IMR-90 (cell line): ENCODE results near the gene SRSF3. TPM values are rescaled to one million over a fixed set of nuclear protein-coding genes. Genes with fewer than 3 reads are reported as not detected.
"Not testable (repeated sequence)": the region's sequence is repeated elsewhere in the genome, so short reads cannot be mapped to it uniquely, and the experiment has no call there.

ENCODE experiments used
- ATAC-seq: fragments of 200-7000 bp; cut with Tn5 transposase; 2 replicates; pipeline ENCODE4 v1.9.1; 2020; ENCODE audit warnings: low read depth, mild to moderate bottlenecking, moderate library complexity
- BruUV-seq: library from RNA; stranded (reverse); fragments of 400-500 nt; replicated peaks from 2 replicates; lab custom pipeline; 2021; lab: Mats Ljungman, UMichigan
- CTCF ChIA-PET: fragments of 300-600 bp; formaldehyde crosslinking; extraction: SDS; loops from one replicate; lab custom pipeline; 2021; ENCODE audit warnings: antibody characterized with exemption; lab: Yijun Ruan, JAX
- POLR2A ChIA-PET: fragments of 300-600 bp; sonication (Branson Sonifier 250); formaldehyde crosslinking; loops from one replicate; lab custom pipeline; 2022; ENCODE audit warnings: antibody characterized with exemption; ENCODE audit not compliant: unreplicated experiment; lab: Charles Lee
- DNase-seq: peaks from one replicate; pipeline ENCODE4 v3.0.0; 2013
- H2AFZ ChIP-seq: replicated peaks from 2 replicates; pipeline ENCODE3; 2013; ENCODE audit warnings: low read length, mild to moderate bottlenecking; ENCODE audit not compliant: poor library complexity
- H2AK5ac ChIP-seq: 2 replicates; pipeline ENCODE4 v1.6.1; 2013; ENCODE audit warnings: low read depth, low read length, inconsistent platforms
- H2AK9ac ChIP-seq: replicated peaks from 2 replicates; pipeline ENCODE3; 2013; ENCODE audit warnings: mild to moderate bottlenecking, low read depth, low read length, moderate library complexity; ENCODE audit not compliant: poor library complexity
- H2BK120ac ChIP-seq: 2 replicates; pipeline ENCODE4 v1.6.1; 2013; ENCODE audit warnings: low read depth, low read length, inconsistent platforms
- H2BK15ac ChIP-seq: 3 replicates; pipeline ENCODE4 v1.6.1; 2013; ENCODE audit warnings: low read depth, low read length, inconsistent platforms
- H2BK20ac ChIP-seq: 2 replicates; pipeline ENCODE4 v1.6.1; 2013; ENCODE audit warnings: low read depth, mild to moderate bottlenecking, inconsistent platforms, low read length, moderate library complexity
- H2BK5ac ChIP-seq: 2 replicates; pipeline ENCODE4 v1.6.1; 2013; ENCODE audit warnings: mild to moderate bottlenecking, low read depth, low read length, inconsistent platforms; ENCODE audit not compliant: poor library complexity, severe bottlenecking
- H3K14ac ChIP-seq: replicated peaks from 2 replicates; pipeline ENCODE4 v1.6.1; 2013; ENCODE audit warnings: low read depth, low read length, inconsistent platforms
- H3K18ac ChIP-seq: 2 replicates; pipeline ENCODE4 v1.6.1; 2013; ENCODE audit warnings: low read depth, low read length, control low read depth
- H3K23ac ChIP-seq: 2 replicates; pipeline ENCODE4 v1.6.1; 2013; ENCODE audit warnings: low read depth, low read length, inconsistent platforms
- H3K27ac ChIP-seq: 2 replicates; pipeline ENCODE4 v1.5.1; 2013; ENCODE audit warnings: mild to moderate bottlenecking, control low read depth, low read length; ENCODE audit not compliant: insufficient read depth
- H3K27me3 ChIP-seq: 2 replicates; pipeline ENCODE4 v1.6.1; 2013; ENCODE audit warnings: low read length; ENCODE audit not compliant: control insufficient read depth, insufficient read depth
- H3K36me3 ChIP-seq: 2 replicates; pipeline ENCODE4 v1.6.1; 2013; ENCODE audit warnings: low read length, mixed read lengths; ENCODE audit not compliant: control insufficient read depth, insufficient read depth
- H3K4ac ChIP-seq: 2 replicates; pipeline ENCODE4 v1.6.1; 2013; ENCODE audit warnings: low read depth, low read length, inconsistent platforms
- H3K4me1 ChIP-seq: 2 replicates; pipeline ENCODE4 v1.6.1; 2013; ENCODE audit warnings: low read length, mixed read lengths; ENCODE audit not compliant: control insufficient read depth, insufficient read depth
- H3K4me2 ChIP-seq: 2 replicates; pipeline ENCODE4 v1.6.1; 2013; ENCODE audit warnings: low read depth, mild to moderate bottlenecking, control low read depth, low read length, moderate library complexity
- H3K4me3 ChIP-seq: 2 replicates; pipeline ENCODE4 v1.5.1; 2013; ENCODE audit warnings: low read depth, mild to moderate bottlenecking, control low read depth, low read length, moderate library complexity; ENCODE audit not compliant: insufficient read depth
- H3K56ac ChIP-seq: 2 replicates; pipeline ENCODE4 v1.6.1; 2013; ENCODE audit warnings: low read length, inconsistent platforms; ENCODE audit not compliant: insufficient read depth; ENCODE audit errors: extremely low read depth
- H3K79me1 ChIP-seq, 2 experiments: 2 replicates each; pipeline ENCODE4 v1.6.1; 2013; ENCODE audit warnings: low read length in 2 of 2, inconsistent platforms in 1 of 2, low read depth in 1 of 2
- H3K9ac ChIP-seq: 2 replicates; pipeline ENCODE4 v1.6.1; 2013; ENCODE audit warnings: low read depth, low read length, control low read depth
- H3K9me1 ChIP-seq: 2 replicates; pipeline ENCODE4 v1.6.1; 2013; ENCODE audit warnings: low read length, inconsistent platforms; ENCODE audit not compliant: insufficient read depth
- H3K9me3 ChIP-seq: 2 replicates; pipeline ENCODE4 v1.6.1; 2013; ENCODE audit warnings: low read length; ENCODE audit not compliant: control insufficient read depth, insufficient read depth
- H4K20me1 ChIP-seq: 2 replicates; pipeline ENCODE4 v1.6.1; 2013; ENCODE audit warnings: low read length, inconsistent platforms; ENCODE audit not compliant: insufficient read depth
- H4K5ac ChIP-seq: 2 replicates; pipeline ENCODE4 v1.6.1; 2013; ENCODE audit warnings: mild to moderate bottlenecking, low read depth, low read length, control low read depth
- H4K8ac ChIP-seq, 2 experiments: 2 replicates each; pipeline ENCODE4 v1.6.1; 2013; ENCODE audit warnings: low read depth in 2 of 2, low read length in 2 of 2, control low read depth in 1 of 2, inconsistent platforms in 1 of 2
- H4K91ac ChIP-seq: 2 replicates; pipeline ENCODE4 v1.6.1; 2013; ENCODE audit warnings: low read depth, low read length, inconsistent platforms; ENCODE audit not compliant: insufficient read depth
- MAZ ChIP-seq: IDR thresholded peaks from 2 replicates; pipeline ENCODE4 v1.6.1; 2012; ENCODE audit warnings: low read depth, mild to moderate bottlenecking, low read length, improper control_type of control experiment, moderate library complexity, borderline replicate concordance
- MXI1 ChIP-seq: IDR thresholded peaks from 2 replicates; pipeline ENCODE4 v1.6.1; 2012; ENCODE audit warnings: low read depth, mild to moderate bottlenecking, low read length, moderate library complexity, borderline replicate concordance
- NFE2L2 ChIP-seq: fragments of 150-350 bp; IDR thresholded peaks from 2 replicates; pipeline ENCODE4 v1.6.1; 2016; ENCODE audit warnings: low read depth, mild to moderate bottlenecking, low read length
- POLR2A ChIP-seq: IDR thresholded peaks from 2 replicates; pipeline ENCODE4 v1.6.1; 2012; ENCODE audit warnings: mild to moderate bottlenecking, low read depth, low read length
- WGBS, 2 experiments: methylation state at CpG; one replicate each; pipeline versions ENCODE4 v1.1.5 to v1.1.7; 2013; ENCODE audit warnings: missing lambda C conversion rate in 2 of 2; ENCODE audit not compliant: insufficient read length in 1 of 2; ENCODE audit errors: extremely low coverage in 2 of 2; 5-methylcytosine and 5-hydroxymethylcytosine counted together
- dilution Hi-C: fragments of 300-500 bp; cut with HindIII; formaldehyde crosslinking; loops from one replicate; pipeline ENCODE4 v1.14.3; 2018; ENCODE audit warnings: low sequenced_read_pairs; ENCODE audit not compliant: unreplicated experiment
- in situ Hi-C: fragments of 300-500 bp; cut with MboI; formaldehyde crosslinking; loops from 3 replicates; pipeline ENCODE4 v1.14.3; 2019; ENCODE audit warnings: low sequenced_read_pairs, inconsistent platforms, mixed read lengths
- intact Hi-C: fragments of 100-400 bp; cut with micrococcal nuclease; formaldehyde crosslinking; loops from 2 replicates; pipeline ENCODE4 v1.10.0; 2022
- polyA plus RNA-seq, 3 experiments: library from polyadenylated mRNA; depleted of rRNA; stranded (reverse); fragments of >200 nt; gene quantifications; 2 replicates each; pipeline ENCODE4 v1.2.3, GENCODE V29; 2012; ENCODE audit warnings: low replicate concordance in 1 of 3
- total RNA-seq: library from RNA; depleted of rRNA; stranded (reverse); fragments of >200 nt; gene quantifications from 2 replicates; pipeline ENCODE4 v1.2.3, GENCODE V29; 2012
- TF ChIP-seq, protein P1 (sequence below): conservative IDR thresholded peaks from 2 replicates; pipeline ENCODE4 v1.5.1; 2012; ENCODE audit warnings: mild to moderate bottlenecking, low read depth, low read length, improper control_type of control experiment

SRSF3 gene
- total and polyA plus RNA-seq, 2 of the 4 experiments (the other 2 are of a cell fraction) = 237 to 297 TPM

DNA sequence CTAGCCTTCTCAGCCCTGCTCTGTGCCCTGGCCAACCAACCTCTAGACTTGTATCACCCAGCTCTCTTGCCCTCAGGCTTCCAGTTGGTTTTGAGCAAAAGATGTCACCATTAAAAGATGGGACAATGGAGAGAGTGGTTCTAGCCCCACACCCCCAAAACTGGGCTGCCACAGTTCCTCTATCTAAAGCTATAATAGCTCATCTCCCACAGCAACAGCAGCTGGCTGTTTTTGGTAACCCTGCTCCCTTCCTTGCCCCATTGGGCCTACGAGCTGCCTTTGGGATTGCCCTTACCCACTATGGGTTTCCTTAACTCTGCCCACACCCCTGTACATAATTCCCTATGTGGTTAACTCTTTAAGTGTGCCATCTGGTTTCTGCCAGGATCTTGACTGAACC, 7.6 kb upstream of the SRSF3 start:
- TF ChIP-seq POLR2A = no peak
- TF ChIP-seq, protein P1, sequence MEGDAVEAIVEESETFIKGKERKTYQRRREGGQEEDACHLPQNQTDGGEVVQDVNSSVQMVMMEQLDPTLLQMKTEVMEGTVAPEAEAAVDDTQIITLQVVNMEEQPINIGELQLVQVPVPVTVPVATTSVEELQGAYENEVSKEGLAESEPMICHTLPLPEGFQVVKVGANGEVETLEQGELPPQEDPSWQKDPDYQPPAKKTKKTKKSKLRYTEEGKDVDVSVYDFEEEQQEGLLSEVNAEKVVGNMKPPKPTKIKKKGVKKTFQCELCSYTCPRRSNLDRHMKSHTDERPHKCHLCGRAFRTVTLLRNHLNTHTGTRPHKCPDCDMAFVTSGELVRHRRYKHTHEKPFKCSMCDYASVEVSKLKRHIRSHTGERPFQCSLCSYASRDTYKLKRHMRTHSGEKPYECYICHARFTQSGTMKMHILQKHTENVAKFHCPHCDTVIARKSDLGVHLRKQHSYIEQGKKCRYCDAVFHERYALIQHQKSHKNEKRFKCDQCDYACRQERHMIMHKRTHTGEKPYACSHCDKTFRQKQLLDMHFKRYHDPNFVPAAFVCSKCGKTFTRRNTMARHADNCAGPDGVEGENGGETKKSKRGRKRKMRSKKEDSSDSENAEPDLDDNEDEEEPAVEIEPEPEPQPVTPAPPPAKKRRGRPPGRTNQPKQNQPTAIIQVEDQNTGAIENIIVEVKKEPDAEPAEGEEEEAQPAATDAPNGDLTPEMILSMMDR = no peak
- no peak for TF ChIP-seq MXI1
- TF ChIP-seq MAZ = no peak
- no peak for TF ChIP-seq NFE2L2
- no peak for DNase-seq
- no TSS peak for BruUV-seq
- peak overlapping the region; percentile 80; the same call in 1 of the 2 replicates for H2AK5ac ChIP-seq
- intact Hi-C loops (no loop called here), in situ Hi-C loops (no loop called here), dilution Hi-C loops (no loop called here)
- no CpG with 5 or more reads among the region's 1 CpG for WGBS, 2 experiments
- H3K4ac ChIP-seq = peak overlapping the region; percentile 58
- H4K91ac ChIP-seq = peak overlapping the region; percentile 21; the same call in 1 of the 2 replicates
- H3K56ac ChIP-seq = no peak overlapping the region
- H3K18ac ChIP-seq = no peak overlapping the region
- no peak overlapping the region for H3K23ac ChIP-seq
- no peaks in the 10 kb centered on the region; the same call in 1 of the 2 replicates for H3K9me1 ChIP-seq
- no peak overlapping the region for H2BK5ac ChIP-seq
- H3K27me3 ChIP-seq = no peaks in the 10 kb centered on the region
- POLR2A ChIA-PET = no interaction called here
- H3K4me2 ChIP-seq = no peak overlapping the region
- H4K5ac ChIP-seq = no peak overlapping the region
- H2BK120ac ChIP-seq = peak overlapping the region; percentile 57
- H2BK20ac ChIP-seq = peak overlapping the region; percentile 65; the same call in 1 of the 2 replicates
- H2AFZ ChIP-seq = peak overlapping the region; percentile 63
- no peak overlapping the region for H3K9ac ChIP-seq
- ATAC-seq = no peak
- H2BK15ac ChIP-seq = peak overlapping the region; percentile 75; the same call in 1 of the 3 replicates
- no peaks in the 10 kb centered on the region for H4K20me1 ChIP-seq
- no peak overlapping the region for H4K8ac ChIP-seq
- peak overlapping the region; percentile 19; the same call in 1 of the 2 replicates for H3K14ac ChIP-seq
- H3K9me3 ChIP-seq = no peaks in the 10 kb centered on the region
- CTCF ChIA-PET = interaction anchor here (0.6 kb wide), 1 partner anchor 94 kb away, joined by 3 read pairs; no protein-coding TSS in a partner anchor
- H3K4me3 ChIP-seq = no peak overlapping the region
- peaks cover 3% of the 10 kb centered on the region; the same call in 1 of the 2 replicates for H3K4me1 ChIP-seq
- H3K36me3 ChIP-seq = no peaks in the 10 kb centered on the region
- peaks cover 6 to 21% of the 10 kb centered on the region in 2 experiments; a peak in 3 of 4 replicates for H3K79me1 ChIP-seq
- H3K27ac ChIP-seq = no peak overlapping the region
- no peak overlapping the region for H2AK9ac ChIP-seq

DNA sequence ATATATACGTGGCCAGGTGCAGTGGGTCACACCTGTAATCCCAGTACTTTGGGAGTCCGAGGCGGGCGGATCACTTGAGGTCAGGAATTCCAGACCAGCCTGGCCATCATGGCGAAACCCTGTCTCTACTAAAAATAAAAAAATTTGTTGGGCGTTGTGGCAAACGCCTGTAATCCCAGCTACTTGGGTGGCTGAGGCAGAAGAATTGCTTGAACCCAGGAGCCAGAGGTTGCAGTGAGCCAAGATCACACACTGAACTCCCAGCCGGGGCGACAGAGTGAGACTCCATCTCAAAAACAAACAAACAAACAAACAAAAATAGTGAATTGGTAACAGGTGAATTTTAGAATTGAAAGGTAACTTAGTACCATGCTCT, 5.1 kb upstream of the SRSF3 start:
- CTCF ChIA-PET, H4K8ac ChIP-seq, ATAC-seq, H2BK5ac ChIP-seq, H3K4me1 ChIP-seq, DNase-seq, in situ Hi-C loops, H3K18ac ChIP-seq, H3K56ac ChIP-seq, POLR2A ChIA-PET, H3K14ac ChIP-seq, H2BK20ac ChIP-seq, H4K91ac ChIP-seq, H4K5ac ChIP-seq, H2AK5ac ChIP-seq, H3K9me3 ChIP-seq, dilution Hi-C loops, H3K4me2 ChIP-seq, H2BK120ac ChIP-seq, intact Hi-C loops, H3K4ac ChIP-seq, H3K9me1 ChIP-seq, H2AK9ac ChIP-seq, H2BK15ac ChIP-seq, H3K9ac ChIP-seq, H3K27ac ChIP-seq, H3K4me3 ChIP-seq, H4K20me1 ChIP-seq, BruUV-seq, H2AFZ ChIP-seq, H3K27me3 ChIP-seq, H3K23ac ChIP-seq, H3K36me3 ChIP-seq: not testable (repeated sequence)
- WGBS, 2 experiments = 96% methylated on average over 4 of the region's 9 CpGs; no CpG with 5 or more reads in 1 of the 2 experiments
- peaks cover 13 to 32% of the 10 kb centered on the region in 2 experiments for H3K79me1 ChIP-seq
